Neutrophil (primary cell): ENCODE measurements around the gene HPN.

Source experiments
- H3K27ac ChIP-seq: fragments of 200-600 bp; sonication (generic); 2 replicates; pipeline ENCODE4 v1.5.1; 2016; ENCODE audit warnings: mild to moderate bottlenecking, moderate library complexity
- H3K27me3 ChIP-seq: fragments of 200-600 bp; sonication (generic); 2 replicates; pipeline ENCODE4 v1.6.0; 2016; ENCODE audit warnings: mild to moderate bottlenecking
- H3K36me3 ChIP-seq: fragments of 200-600 bp; sonication (generic); 2 replicates; pipeline ENCODE4 v1.5.1; 2017
- H3K4me1 ChIP-seq, 2 experiments: fragments of 200-600 bp in 1 of 2; sonication (generic) in 1 of 2; 1 replicate in 1 of 2; 2 replicates in 1 of 2; pipeline versions ENCODE4 v1.5.1 to v1.6.1; 2013 to 2016; ENCODE audit warnings: low read depth in 1 of 2, low read length in 1 of 2, mild to moderate bottlenecking in 1 of 2, moderate library complexity in 1 of 2; ENCODE audit not compliant: control insufficient read depth in 1 of 2, insufficient read depth in 1 of 2
- H3K4me3 ChIP-seq, 2 experiments: fragments of 200-600 bp in 1 of 2; sonication (generic) in 1 of 2; 1 replicate in 1 of 2; 2 replicates in 1 of 2; pipeline ENCODE4 v1.5.1; 2013 to 2016; ENCODE audit warnings: low read depth in 1 of 2, low read length in 1 of 2, mild to moderate bottlenecking in 1 of 2, moderate library complexity in 1 of 2
- H3K9me3 ChIP-seq: fragments of 200-600 bp; sonication (generic); 2 replicates; pipeline ENCODE4 v1.5.1; 2016
- TF ChIP-seq, protein P1 (sequence below): fragments of 200-600 bp; sonication (generic); IDR thresholded peaks from 2 replicates; pipeline ENCODE4 v1.5.1; 2016; ENCODE audit warnings: antibody characterized with exemption

HPN gene

DNA sequence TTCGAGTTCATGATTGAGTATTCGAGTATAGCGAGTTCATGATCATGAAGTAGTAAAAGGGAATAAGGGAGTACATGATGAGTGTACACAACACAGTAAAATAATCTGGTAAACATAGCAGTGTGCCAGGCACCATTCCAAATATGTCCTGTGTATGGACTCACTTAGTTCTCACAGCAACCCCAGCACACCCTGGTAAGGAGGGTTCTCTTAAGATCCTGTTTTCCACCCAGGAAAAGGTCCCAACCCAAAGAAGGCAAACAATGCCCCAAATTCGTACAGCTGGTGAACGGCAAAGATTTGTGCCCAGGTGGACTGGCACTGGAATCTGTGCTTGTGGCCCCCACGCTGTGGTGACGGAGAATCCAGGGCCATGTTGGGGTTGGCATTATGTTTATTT is 21.4 kb downstream of the HPN start:
- H3K36me3 ChIP-seq = no peaks in the 10 kb centered on the region
- peaks cover 6% of the 10 kb centered on the region for H3K27me3 ChIP-seq
- no peaks in the 10 kb centered on the region for H3K4me1 ChIP-seq
- H3K4me3 ChIP-seq = no peak overlapping the region
- TF ChIP-seq, protein P1, sequence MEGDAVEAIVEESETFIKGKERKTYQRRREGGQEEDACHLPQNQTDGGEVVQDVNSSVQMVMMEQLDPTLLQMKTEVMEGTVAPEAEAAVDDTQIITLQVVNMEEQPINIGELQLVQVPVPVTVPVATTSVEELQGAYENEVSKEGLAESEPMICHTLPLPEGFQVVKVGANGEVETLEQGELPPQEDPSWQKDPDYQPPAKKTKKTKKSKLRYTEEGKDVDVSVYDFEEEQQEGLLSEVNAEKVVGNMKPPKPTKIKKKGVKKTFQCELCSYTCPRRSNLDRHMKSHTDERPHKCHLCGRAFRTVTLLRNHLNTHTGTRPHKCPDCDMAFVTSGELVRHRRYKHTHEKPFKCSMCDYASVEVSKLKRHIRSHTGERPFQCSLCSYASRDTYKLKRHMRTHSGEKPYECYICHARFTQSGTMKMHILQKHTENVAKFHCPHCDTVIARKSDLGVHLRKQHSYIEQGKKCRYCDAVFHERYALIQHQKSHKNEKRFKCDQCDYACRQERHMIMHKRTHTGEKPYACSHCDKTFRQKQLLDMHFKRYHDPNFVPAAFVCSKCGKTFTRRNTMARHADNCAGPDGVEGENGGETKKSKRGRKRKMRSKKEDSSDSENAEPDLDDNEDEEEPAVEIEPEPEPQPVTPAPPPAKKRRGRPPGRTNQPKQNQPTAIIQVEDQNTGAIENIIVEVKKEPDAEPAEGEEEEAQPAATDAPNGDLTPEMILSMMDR = no peak
- no peak overlapping the region for H3K27ac ChIP-seq
- no peaks in the 10 kb centered on the region for H3K9me3 ChIP-seq

DNA sequence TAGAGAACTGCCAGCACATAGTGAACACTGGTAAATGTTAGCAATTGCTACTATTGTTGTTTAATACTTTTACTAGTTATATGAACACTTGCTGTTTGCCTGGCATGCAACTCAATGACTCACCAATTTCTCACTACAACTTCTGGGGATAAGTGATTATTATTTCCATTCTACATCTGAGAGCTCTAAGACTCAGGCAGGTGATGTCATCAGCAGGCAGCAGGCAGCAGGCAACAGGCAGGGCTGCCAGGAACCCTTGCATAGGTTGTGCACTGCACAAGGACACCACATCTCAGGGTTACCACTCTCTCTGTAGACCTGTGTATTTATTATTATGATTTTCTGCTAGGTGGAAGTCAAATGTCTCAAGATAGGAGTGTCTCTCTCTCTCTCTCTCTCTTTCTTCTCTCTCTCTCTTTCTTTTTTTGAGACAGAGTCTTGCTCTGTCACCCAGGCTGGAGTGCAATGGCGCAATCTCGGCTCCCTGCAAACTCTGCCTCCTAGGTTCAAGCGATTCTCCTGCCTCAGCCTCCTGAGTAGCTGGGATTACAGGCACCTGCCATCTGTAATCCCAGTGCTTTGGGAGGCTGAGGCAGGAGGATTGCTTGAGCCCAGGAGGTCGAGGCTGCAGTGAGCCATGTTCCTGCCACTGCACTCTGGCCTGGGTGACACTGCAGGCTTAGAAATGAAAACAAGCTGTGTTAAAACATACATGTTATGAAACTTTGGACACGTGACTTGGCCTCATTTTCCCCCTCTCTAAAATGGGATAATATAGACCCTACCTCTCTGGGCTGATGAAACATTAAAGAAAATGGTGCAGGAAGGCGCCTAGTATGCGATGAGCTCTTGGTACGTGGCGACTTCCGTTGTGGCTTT is 22.7 kb downstream of the HPN start:
- Histone ChIP-seq H3K4me1 (no peaks in the 10 kb centered on the region), H3K27ac (no peak overlapping the region), H3K27me3 (peaks cover 6% of the 10 kb centered on the region), H3K36me3 (no peaks in the 10 kb centered on the region), H3K9me3 (no peaks in the 10 kb centered on the region), H3K4me3 (no peak overlapping the region)
- TF ChIP-seq, protein P1 = no peak

DNA sequence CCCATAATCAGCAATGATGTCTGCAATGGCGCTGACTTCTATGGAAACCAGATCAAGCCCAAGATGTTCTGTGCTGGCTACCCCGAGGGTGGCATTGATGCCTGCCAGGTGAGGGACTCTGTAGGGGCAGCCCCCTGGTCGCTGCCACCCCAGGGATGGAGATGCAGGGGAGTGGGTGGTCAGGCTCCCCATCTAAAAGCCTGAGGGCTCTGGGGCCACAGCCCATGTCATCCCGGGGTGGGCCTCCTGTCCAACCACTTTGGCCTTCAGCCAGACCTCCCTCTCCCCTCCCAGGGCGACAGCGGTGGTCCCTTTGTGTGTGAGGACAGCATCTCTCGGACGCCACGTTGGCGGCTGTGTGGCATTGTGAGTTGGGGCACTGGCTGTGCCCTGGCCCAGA is 24.1 kb downstream of the HPN start:
- H3K4me3 ChIP-seq = no peak overlapping the region
- no peaks in the 10 kb centered on the region for H3K9me3 ChIP-seq
- H3K36me3 ChIP-seq = no peaks in the 10 kb centered on the region
- TF ChIP-seq, protein P1 = no peak
- H3K4me1 ChIP-seq = no peaks in the 10 kb centered on the region
- peaks cover 6% of the 10 kb centered on the region for H3K27me3 ChIP-seq
- no peak overlapping the region for H3K27ac ChIP-seq

DNA sequence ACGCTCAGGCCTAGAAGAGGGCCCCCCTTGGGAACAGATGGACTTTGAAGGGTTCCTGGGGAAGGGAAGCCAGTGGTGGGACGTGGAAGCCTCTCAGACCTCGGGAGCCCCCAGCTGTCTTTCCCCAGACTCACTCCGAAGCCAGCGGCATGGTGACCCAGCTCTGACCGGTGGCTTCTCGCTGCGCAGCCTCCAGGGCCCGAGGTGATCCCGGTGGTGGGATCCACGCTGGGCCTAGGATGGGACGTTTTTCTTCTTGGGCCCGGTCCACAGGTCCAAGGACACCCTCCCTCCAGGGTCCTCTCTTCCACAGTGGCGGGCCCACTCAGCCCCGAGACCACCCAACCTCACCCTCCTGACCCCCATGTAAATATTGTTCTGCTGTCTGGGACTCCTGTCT is 24.6 kb downstream of the HPN start:
- Histone ChIP-seq H3K4me3 (no peak overlapping the region), H3K36me3 (no peaks in the 10 kb centered on the region)
- TF ChIP-seq, protein P1 = no peak

DNA sequence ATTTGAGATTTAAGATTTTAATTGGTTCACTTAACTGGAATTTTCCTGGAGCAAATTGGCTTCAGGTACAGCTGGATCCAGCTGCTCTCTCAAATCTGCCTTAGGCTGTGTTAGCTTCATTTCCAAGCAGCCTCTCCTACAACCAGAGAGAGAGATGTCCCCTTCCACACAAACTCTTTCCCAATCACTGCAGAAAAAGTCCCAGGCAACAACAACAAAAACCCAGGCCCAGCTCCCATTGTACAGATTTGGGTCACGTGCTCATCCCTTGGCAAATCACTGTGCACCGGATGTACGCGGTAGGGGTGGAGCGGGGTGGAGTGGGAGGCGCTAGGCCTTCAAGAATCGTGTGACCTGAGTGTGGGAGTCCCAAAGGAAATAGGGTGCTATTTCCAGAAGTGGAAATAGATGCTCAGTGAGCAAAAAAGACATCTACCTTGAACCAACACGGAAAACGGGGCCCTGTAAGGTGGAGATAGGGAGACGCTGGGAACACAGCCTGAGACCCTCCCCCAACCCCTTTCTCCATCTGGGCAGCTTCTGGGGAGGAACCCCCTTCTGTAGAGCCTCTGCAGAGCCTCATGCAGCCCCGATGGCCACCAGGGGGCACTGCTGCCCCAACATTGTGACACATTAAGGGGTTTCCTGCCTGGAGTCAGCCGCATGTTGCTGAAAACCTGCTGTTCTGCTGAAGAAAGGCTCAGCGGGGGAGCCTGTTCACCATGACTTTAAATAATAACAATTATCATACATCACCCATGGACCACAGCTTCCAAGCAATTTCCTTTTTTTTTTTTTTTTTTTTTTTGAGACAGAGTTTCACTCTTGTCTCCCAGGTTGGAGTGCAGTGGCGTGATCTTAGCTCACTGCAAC is 25.4 kb downstream of the HPN start:
- H3K9me3 ChIP-seq = no peaks in the 10 kb centered on the region
- TF ChIP-seq, protein P1 = peak; percentile 44
- no peak overlapping the region for H3K27ac ChIP-seq
- peaks cover 6% of the 10 kb centered on the region for H3K27me3 ChIP-seq
- H3K4me3 ChIP-seq = no peak overlapping the region
- no peaks in the 10 kb centered on the region for H3K4me1 ChIP-seq
- H3K36me3 ChIP-seq = no peaks in the 10 kb centered on the region

More for the DNA sequence above, 24.6 kb downstream of the HPN start:
- Histone ChIP-seq H3K27ac (no peak overlapping the region), H3K4me1 (no peaks in the 10 kb centered on the region), H3K9me3 (no peaks in the 10 kb centered on the region), H3K27me3 (peaks cover 6% of the 10 kb centered on the region)
